Testis (tissue), 3 donors: Measurements from ENCODE around the gene C20orf144. TPM values are rescaled to one million over a fixed set of nuclear protein-coding genes. Genes with fewer than 3 reads are reported as not detected.
"Not testable (repeated sequence)": the region's sequence is repeated elsewhere in the genome, so short reads cannot be mapped to it uniquely, and the experiment has no call there.

Experiments
- DNase-seq: peaks from one replicate; pipeline ENCODE4 v3.0.0-alpha.2; 2019
- H3K27ac ChIP-seq, 2 donors: fragments of 200-600 bp; sonication (generic); one replicate each; pipeline ENCODE4 v1.5.1; 2019
- H3K27me3 ChIP-seq: fragments of 200-600 bp; sonication (generic); one replicate; pipeline ENCODE4 v1.5.1; 2019
- H3K36me3 ChIP-seq: fragments of 200-600 bp; sonication (generic); one replicate; pipeline ENCODE4 v1.5.1; 2017; ENCODE audit warnings: low read depth; ENCODE audit errors: missing control alignments
- H3K4me1 ChIP-seq: fragments of 200-600 bp; sonication (generic); one replicate; pipeline ENCODE4 v1.5.1; 2019
- H3K4me3 ChIP-seq, 2 donors: fragments of 200-600 bp; sonication (generic); one replicate each; pipeline ENCODE4 v1.5.1; 2017 to 2019
- H3K9me3 ChIP-seq: fragments of 200-600 bp; sonication (generic); one replicate; pipeline ENCODE4 v1.5.1; 2017
- CTCF ChIP-seq, 3 experiments: fragments of 450-650 bp in 2 of 3; fragments of 200-600 bp in 1 of 3; sonication (generic) in 1 of 3; IDR thresholded peaks; one replicate each; pipeline ENCODE4 v1.5.1; 2016 to 2019; ENCODE audit warnings: antibody characterized with exemption in 3 of 3, mild to moderate bottlenecking in 2 of 3, moderate library complexity in 1 of 3
- POLR2A ChIP-seq: fragments of 450-650 bp; IDR thresholded peaks from one replicate; pipeline ENCODE4 v1.6.1; 2017; ENCODE audit warnings: antibody characterized with exemption, mild to moderate bottlenecking, moderate library complexity
- WGBS, 2 donors: methylation state at CpG; one replicate each; pipeline ENCODE4 v1.1.5; 2018; 5-methylcytosine and 5-hydroxymethylcytosine counted together
- intact Hi-C: fragments of 100-400 bp; cut with DNase I; formaldehyde crosslinking; loops from one replicate; pipeline ENCODE4 v1.15.1; 2023; ENCODE audit warnings: low total_unique reads
- polyA plus RNA-seq: library from polyadenylated mRNA; stranded (reverse); fragments of 350-450 nt; fragmentation: Illumina TruSeq; extraction: RNeasy Lipid Tissue Mini Kit (QIAGEN cat#74804); gene quantifications from one replicate; pipeline ENCODE4 v1.2.3, GENCODE V29; 2014; ENCODE audit warnings: low read depth, low replicate concordance; ENCODE audit not compliant: insufficient read depth
- total RNA-seq, 2 donors: library from RNA; depleted of rRNA; stranded (reverse); fragments of >200 nt; gene quantifications; one replicate each; pipeline ENCODE4 v1.2.3, GENCODE V29; 2016

Gene C20orf144
- total and polyA plus RNA-seq, 3 donors from 2014 or later: 40.0 to 128 (median 119) TPM

- no peak overlapping the region for H3K27ac ChIP-seq
- no peaks in the 10 kb centered on the region for H3K9me3 ChIP-seq
- no peaks in the 10 kb centered on the region for H3K27me3 ChIP-seq
- intact Hi-C loops: no loop called here
- no peak for DNase-seq
- no peaks in the 10 kb centered on the region for H3K36me3 ChIP-seq
- WGBS, 2 donors: 97% methylated on average over 4 of the region's 4 CpGs
- H3K4me3 ChIP-seq: no peak overlapping the region
- no peak for TF ChIP-seq POLR2A
- no peak for TF ChIP-seq CTCF (IDR thresholded peaks at IDR 0.05)
- H3K4me1 ChIP-seq: no peaks in the 10 kb centered on the region
Observed at GRCh38 chr20:33627577-33628216, 34.4 kb upstream of the C20orf144 start.

GRCh38 chr20:33629533-33629932 lies 32.6 kb upstream of the C20orf144 start:
- no peak for DNase-seq
- Histone ChIP-seq H3K9me3 (no peaks in the 10 kb centered on the region), H3K27me3 (no peaks in the 10 kb centered on the region), H3K27ac (no peak overlapping the region), H3K4me3 (no peak overlapping the region), H3K36me3 (no peaks in the 10 kb centered on the region), H3K4me1 (no peaks in the 10 kb centered on the region)
- no peak for TF ChIP-seq POLR2A
- no peak for TF ChIP-seq CTCF (IDR thresholded peaks at IDR 0.05)
- whole genome bisulfite sequencing, 2 donors: 94 to 95% methylated on average over 10 of the region's 10 CpGs
- intact Hi-C loops: no loop called here

DNA sequence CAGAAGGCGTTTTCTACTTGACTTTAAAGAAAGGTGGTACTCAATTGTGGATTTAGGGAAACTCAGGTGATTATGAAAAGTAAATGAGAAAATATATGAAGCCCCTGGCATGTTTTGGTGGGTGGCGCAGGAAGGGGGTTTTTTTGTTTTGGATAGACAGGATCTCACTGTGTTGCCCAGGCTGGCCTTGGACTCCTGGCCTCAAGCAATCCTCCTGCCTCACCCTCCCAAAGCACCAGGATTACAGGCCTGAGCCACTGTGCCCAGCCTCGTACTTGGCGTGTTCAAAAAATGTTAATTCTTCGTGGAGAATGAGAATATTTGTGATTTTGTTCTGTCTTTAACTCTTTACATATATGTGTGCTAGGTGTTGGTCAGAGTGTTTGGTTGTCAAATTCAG lies 32.1 kb upstream of the C20orf144 start:
- Histone ChIP-seq H3K9me3 (no peaks in the 10 kb centered on the region), H3K27me3 (no peaks in the 10 kb centered on the region), H3K27ac (no peak overlapping the region), H3K4me1 (no peaks in the 10 kb centered on the region), H3K4me3 (no peak overlapping the region), H3K36me3 (no peaks in the 10 kb centered on the region)
- no peak for DNase-seq
- intact Hi-C loops: no loop called here
- WGBS, 2 donors: 90 to 96% methylated on average over 5 of the region's 5 CpGs
- TF ChIP-seq CTCF (IDR thresholded peaks at IDR 0.05): no peak
- no peak for TF ChIP-seq POLR2A

GRCh38 chr20:33630507-33630906 lies 31.6 kb upstream of the C20orf144 start:
- intact Hi-C loops: no loop called here
- WGBS, 2 donors: 85 to 88% methylated on average over 4 of the region's 4 CpGs
- H3K27me3 ChIP-seq: no peaks in the 10 kb centered on the region
- H3K4me3 ChIP-seq: no peak overlapping the region
- H3K36me3 ChIP-seq: no peaks in the 10 kb centered on the region
- TF ChIP-seq CTCF (IDR thresholded peaks at IDR 0.05) (no peak), POLR2A (no peak)
- H3K4me1 ChIP-seq: no peaks in the 10 kb centered on the region
- no peak overlapping the region for H3K27ac ChIP-seq
- DNase-seq: no peak
- H3K9me3 ChIP-seq: no peaks in the 10 kb centered on the region

DNA sequence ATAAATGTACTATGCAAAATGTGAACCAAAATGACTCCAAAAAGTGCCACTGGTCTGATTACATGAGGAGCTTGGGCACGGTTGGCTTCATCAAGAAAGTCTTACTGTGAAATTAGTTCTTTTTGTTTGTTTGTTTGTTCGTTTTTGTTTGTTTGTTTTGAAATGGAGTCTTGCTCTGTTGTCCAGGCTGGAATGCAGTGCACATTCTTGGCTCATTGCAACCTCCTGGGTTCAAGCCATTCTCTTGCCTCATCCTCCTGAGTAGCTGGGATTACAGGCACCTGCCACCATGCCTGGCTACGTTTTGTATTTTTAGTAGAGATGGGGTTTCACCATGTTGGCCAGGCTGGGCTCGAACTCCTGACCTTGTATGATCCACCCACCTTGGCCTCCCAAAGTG lies 30.2 kb upstream of the C20orf144 start:
- H3K9me3 ChIP-seq, H3K4me3 ChIP-seq, H3K27ac ChIP-seq, DNase-seq, intact Hi-C loops, H3K4me1 ChIP-seq, H3K36me3 ChIP-seq, H3K27me3 ChIP-seq: not testable (repeated sequence)
- WGBS, 2 donors: 88 to 93% methylated on average over 4 of the region's 4 CpGs
